Measurements from ENCODE around the gene NUBPL. TPM values are rescaled to one million over a fixed set of nuclear protein-coding genes. Genes with fewer than 3 reads are reported as not detected.

NUBPL gene
- total RNA-seq, 1 experiment from 2014 or later: 5.7 TPM

- intact Hi-C loops (cut with micrococcal nuclease; ENCODE audit: unreplicated experiment) (no loop called here), in situ Hi-C loops (cut with HindIII; ENCODE audit: low pct_unique_long_range_greater_than_20kb, low sequenced_read_pairs) (no loop called here)
- ChIA-PET CTCF (no interaction called here), POLR2A (no interaction called here)
- H3K27ac ChIP-seq (ENCODE audit: low read length): no peak overlapping the region
- no peak for TF ChIP-seq CTCF (IDR thresholded peaks at IDR 0.05)
- TF ChIP-seq TCF7L2 (IDR thresholded peaks at IDR 0.05; ENCODE audit: low read depth, low read length): no peak
- TF ChIP-seq SIN3A (IDR thresholded peaks at IDR 0.05; ENCODE audit: borderline replicate concordance, insufficient read depth, low read depth, low read length): no peak
- no peak for TF ChIP-seq REST (IDR thresholded peaks at IDR 0.05; ENCODE audit: insufficient read depth in 1 of 2, low read depth in 2 of 2, low read length in 1 of 2)
- TF ChIP-seq POLR2AphosphoS5 (IDR thresholded peaks at IDR 0.05; ENCODE audit: low read depth, low read length): no peak
- no peaks in the 10 kb centered on the region for H3K36me3 ChIP-seq (ENCODE audit: control insufficient read depth, insufficient read depth, low read length)
- H3K4me1 ChIP-seq (ENCODE audit: control insufficient read depth, insufficient read depth, low read length): no peaks in the 10 kb centered on the region
- H3K9me3 ChIP-seq (ENCODE audit: control insufficient read depth, insufficient read depth, low read depth, low read length): no peaks in the 10 kb centered on the region
- no peaks in the 10 kb centered on the region for H3K27me3 ChIP-seq (ENCODE audit: control insufficient read depth, insufficient read depth, low read length)
- ATAC-seq: no peak
- H3K4me3 ChIP-seq (ENCODE audit: low read depth in 2 of 2, low read length in 2 of 2): no peak overlapping the region
- BruUV-seq (replicated peaks): no TSS peak
- no peak for DNase-seq (ENCODE audit: low read depth, low spot score)
Measured at GRCh38 chr14:31828946-31829868, 268.0 kb downstream of the NUBPL start.

GRCh38 chr14:31834616-31835015, 273.4 kb downstream of the NUBPL start:
- no peak overlapping the region for H3K4me3 ChIP-seq (ENCODE audit: low read depth in 2 of 2, low read length in 2 of 2)
- BruUV-seq (replicated peaks): no TSS peak
- H3K27ac ChIP-seq (ENCODE audit: low read length): no peak overlapping the region
- POLR2A ChIA-PET: no interaction called here
- no peak for ATAC-seq
- intact Hi-C loops (cut with micrococcal nuclease; ENCODE audit: unreplicated experiment) (no loop called here), in situ Hi-C loops (cut with HindIII; ENCODE audit: low pct_unique_long_range_greater_than_20kb, low sequenced_read_pairs) (no loop called here)
- CTCF ChIA-PET: no interaction called here
- no peaks in the 10 kb centered on the region for H3K9me3 ChIP-seq (ENCODE audit: control insufficient read depth, insufficient read depth, low read depth, low read length)
- no peaks in the 10 kb centered on the region for H3K27me3 ChIP-seq (ENCODE audit: control insufficient read depth, insufficient read depth, low read length)
- TF ChIP-seq TCF7L2 (IDR thresholded peaks at IDR 0.05; ENCODE audit: low read depth, low read length) (no peak), SIN3A (IDR thresholded peaks at IDR 0.05; ENCODE audit: borderline replicate concordance, insufficient read depth, low read depth, low read length) (no peak), CTCF (IDR thresholded peaks at IDR 0.05) (no peak), POLR2AphosphoS5 (IDR thresholded peaks at IDR 0.05; ENCODE audit: low read depth, low read length) (no peak), REST (IDR thresholded peaks at IDR 0.05; ENCODE audit: insufficient read depth in 1 of 2, low read depth in 2 of 2, low read length in 1 of 2) (no peak)
- H3K36me3 ChIP-seq (ENCODE audit: control insufficient read depth, insufficient read depth, low read length): no peaks in the 10 kb centered on the region
- no peaks in the 10 kb centered on the region for H3K4me1 ChIP-seq (ENCODE audit: control insufficient read depth, insufficient read depth, low read length)
- no peak for DNase-seq (ENCODE audit: low read depth, low spot score)
